NCI-H526 treated with DMSO at 0.1 percent for 48 hours (cell line): ENCODE measurements around the gene CDH4.

ENCODE experiments used
- DNase-seq: peaks from one replicate; lab custom pipeline; 2025; lab: John Stamatoyannopoulos, UW

CDH4 gene

GRCh38 chr20:61790116-61790827 lies 538.2 kb downstream of the CDH4 start:
- DNase-seq = no peak

DNA sequence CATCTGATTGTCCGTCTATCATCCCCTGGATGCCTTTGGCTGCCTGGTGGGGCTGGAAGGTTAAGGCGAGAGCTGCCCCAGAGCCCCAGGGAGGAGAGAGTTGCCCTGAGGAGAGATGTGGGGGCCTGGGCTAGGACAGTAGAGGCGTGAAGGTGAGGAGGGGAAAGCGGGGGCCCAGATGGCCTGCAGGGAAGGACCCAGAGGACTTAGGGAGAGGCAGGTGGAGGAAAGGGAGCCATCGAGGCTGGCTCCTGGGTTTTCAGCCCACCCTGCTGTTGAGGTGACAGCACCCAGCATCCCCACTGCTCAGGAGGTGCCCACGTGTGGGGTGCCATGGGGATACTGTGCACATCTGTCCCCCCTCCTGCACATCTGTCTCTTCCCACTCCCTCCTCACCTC lies 539.9 kb downstream of the CDH4 start:
- no peak for DNase-seq

DNA sequence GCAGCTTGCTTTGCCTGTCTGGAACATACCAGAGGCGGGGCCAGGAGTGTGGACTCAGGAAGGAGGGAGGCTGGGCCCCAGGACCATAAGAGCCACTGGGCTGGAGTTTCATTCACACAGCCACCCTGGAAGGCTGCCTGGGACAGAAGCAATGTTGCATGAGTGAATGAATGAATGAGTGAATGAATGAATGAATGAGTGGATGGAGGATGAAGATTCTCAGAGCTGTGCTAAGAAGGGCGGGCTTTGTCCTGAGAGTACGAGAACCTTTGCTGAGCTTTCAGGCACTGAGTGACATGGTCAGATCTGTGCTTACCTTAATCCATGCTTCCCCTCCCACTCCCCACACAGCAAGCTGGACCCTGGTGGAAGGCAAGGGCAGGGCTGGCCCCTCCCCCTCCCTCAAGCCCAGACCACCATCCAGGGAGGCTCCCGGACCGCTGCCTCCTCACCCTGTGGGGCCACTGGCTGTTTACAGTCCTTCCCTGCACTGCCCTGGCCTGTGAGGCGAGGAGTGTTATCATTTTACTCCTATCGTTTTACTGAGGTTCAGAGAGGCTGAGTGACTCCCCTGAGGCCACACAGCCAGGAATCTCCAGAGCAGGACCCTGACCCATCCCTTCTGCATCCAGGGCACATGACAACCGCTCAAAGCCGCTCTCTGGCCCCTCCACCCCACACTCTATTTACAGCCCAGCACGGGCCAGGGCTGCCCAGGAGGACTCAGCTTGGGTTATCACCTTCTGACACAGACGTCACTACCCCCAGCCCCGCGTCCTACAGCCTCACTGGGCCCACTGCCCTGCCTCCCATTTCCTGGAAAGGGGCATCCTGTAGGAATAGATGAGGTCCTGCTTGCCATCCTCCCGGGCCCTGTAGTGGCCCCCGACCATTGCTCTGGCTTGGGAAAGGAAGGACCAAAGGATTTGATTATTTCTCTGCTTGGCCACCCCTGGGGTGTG lies 543.9 kb downstream of the CDH4 start:
- DNase-seq = no peak

GRCh38 chr20:61796738-61797137 lies 544.7 kb downstream of the CDH4 start:
- no peak for DNase-seq

DNA sequence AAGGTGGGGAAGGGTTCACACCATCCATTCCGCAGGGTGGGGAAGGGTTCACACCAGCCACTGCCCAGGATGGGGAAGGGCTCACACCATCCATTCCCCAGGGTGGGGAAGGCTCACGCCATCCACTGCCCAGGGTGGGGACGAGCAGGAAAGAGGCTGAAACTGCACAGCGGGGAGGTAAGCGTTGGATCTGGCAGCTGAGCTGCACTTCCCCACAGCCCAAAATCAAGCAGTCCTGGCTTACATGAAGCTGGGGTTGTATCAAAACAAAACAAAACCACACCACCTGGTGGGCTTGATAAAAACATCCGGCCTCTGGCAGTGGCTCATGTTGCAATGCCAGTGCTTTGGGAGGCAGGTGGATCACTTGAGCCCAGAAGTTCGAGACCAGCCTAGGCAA lies 545.1 kb downstream of the CDH4 start:
- DNase-seq = no peak

GRCh38 chr20:61797971-61798411 lies 545.9 kb downstream of the CDH4 start:
- no peak for DNase-seq

GRCh38 chr20:61798632-61799031 lies 546.6 kb downstream of the CDH4 start:
- no peak for DNase-seq

- DNase-seq = no peak
Observed at GRCh38 chr20:61799394-61799923, 547.4 kb downstream of the CDH4 start.

DNA sequence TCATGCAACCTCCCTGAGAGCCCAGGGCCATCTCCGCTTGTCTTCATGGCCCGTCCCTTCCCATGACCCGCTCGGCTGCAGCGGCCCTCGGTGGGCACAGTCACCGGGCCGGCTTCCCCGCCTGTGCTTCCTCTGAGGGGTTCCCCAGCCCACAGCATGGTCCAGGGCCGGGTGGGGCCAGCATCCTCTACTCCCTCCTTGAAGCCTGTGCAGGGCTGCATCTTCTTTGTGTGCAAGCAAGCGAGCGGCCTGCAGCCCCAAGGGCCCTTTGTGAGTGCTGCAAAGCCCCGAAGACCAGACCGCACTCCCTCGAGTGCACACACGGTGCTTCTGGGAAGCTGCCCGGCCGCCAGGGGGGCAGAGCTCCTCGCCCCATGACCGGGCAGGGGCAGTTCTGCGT lies 547.9 kb downstream of the CDH4 start:
- DNase-seq = no peak

DNA sequence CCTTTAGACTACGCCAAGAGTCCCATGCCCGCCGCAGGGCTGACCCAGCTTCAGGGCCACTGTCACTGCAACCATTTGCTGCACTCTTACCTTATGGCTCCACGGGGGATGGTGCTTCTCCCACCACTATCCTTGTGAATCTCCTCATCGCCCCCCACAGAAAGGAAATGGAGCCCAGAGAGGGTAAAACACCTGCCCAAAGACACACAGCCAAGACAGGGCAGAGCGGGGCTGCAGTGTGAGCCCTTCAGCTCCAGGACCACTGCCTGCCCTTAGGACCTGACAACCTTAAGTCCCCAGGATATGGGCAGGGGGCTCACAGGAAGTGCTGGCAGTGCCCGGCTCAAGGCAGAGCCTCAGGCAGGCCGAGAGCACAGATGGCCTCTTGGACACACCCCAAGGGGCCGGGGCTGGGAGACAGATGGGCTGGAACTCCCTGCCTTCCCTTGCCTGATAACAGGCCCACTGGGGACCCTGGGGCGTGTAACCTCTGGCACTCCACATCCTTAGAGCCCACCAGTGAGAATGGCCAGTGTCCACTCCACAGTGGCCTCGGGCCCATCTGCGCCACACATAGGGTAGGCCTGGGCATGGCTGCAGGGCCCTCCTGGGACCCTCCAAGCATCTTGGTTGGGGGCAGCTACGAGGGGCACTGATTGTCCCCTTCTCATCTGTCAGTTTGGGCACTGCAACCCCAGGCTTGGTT lies 548.5 kb downstream of the CDH4 start:
- DNase-seq = no peak

DNA sequence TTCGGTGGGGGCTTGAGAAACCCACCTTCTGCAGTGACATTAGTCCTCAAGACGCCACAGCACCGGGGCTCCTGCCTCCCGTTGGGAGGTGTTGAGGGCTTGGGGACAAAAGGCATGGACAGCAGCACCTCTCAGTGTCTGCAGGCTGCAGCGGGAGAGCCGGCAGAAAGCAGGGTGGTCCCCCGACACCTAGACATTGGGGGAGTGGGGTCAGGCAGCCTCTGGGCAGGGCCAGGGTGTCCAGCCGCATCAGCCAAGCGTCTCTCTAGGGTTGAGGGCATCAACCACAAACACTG lies 549.0 kb downstream of the CDH4 start:
- no peak for DNase-seq

DNA sequence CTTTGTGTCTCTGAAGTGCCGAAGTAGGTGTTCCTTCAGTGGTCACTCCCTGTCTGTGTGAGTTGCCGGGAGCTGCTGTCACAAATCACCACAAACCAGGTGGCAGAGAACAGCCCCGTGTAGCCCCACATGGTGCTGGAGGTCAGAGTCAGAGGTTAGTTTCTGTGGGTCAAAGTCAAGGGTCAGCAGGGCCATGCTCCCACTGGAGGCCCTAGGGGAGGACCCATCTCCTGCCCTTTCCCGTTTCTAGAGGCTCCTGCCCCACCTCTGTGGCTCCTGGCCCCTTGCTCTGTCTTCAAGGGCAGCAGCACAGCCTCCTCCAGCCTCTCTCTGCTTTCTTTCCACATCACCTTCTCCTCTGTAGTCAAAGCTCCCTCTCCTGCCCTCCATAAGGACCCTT lies 549.4 kb downstream of the CDH4 start:
- no peak for DNase-seq

GRCh38 chr20:61801857-61802442 lies 549.9 kb downstream of the CDH4 start:
- DNase-seq = no peak

GRCh38 chr20:61802721-61803311 lies 550.8 kb downstream of the CDH4 start:
- no peak for DNase-seq

- DNase-seq = no peak
Observed at GRCh38 chr20:61803416-61803914, 551.4 kb downstream of the CDH4 start.

GRCh38 chr20:61803915-61804751 lies 552.1 kb downstream of the CDH4 start:
- DNase-seq = no peak

- no peak for DNase-seq
Observed at GRCh38 chr20:61804752-61805295, 552.8 kb downstream of the CDH4 start.

DNA sequence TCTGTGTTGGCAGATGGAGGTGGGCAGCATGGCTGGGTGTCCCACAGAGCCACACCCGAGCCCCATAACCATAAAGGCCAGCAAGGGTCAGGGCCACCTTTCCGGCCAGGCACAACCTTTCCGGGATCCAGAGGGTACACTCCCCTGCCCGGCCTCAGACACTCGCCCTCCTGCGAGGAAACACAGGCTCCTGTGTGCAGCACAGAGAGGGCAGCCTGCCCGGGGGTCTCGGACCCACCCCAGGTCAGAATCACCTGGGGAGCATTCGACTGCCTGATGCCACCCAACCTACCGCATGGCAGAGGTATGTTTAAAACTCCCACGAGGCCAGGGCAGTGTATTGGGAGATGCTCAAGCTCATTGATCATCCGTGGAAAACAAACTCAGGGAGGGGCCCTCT lies 553.3 kb downstream of the CDH4 start:
- no peak for DNase-seq

DNA sequence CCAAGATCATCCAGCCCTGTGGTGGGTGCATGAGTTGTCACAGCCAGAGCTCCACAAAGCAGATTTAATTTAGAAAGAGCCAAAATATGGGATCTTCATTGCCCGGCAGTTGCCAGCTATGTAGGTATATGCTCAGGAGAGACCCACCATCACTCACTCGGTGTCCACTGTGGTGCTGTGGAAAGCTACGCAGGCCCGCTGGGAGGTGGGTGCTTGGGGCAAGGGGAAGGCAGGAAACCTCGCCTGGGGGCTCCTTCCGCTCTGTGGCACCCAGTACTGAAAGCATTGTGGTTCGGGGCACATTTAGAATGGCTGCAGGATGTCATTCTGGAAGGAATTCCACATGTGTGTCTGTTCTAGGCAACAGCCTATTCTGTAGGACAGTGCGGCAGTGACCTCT lies 553.7 kb downstream of the CDH4 start:
- no peak for DNase-seq

DNA sequence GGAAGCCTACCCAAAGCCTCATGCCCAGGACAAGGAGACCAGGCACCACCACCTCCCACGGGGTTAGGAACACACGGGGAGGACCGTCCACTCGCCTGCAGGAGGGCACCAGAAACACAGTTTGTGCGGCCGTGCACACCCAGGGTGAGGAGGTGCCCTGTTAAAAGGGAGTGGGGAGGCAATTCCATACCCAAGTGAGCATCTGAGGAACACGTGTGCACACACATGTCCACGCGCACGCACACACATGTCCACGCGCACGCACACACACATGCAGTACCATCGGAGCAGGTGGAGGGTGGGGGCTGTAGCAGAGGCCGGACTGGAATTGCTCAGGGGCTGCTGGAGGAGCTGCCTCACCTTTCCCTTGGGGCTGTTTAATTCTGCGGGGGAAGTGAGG lies 554.3 kb downstream of the CDH4 start:
- DNase-seq = no peak
